Central memory CD8-positive, alpha-beta T cell (primary cell): ENCODE measurements around the gene IL27RA.
A peak's percentile ranks its signal among the peaks of the same experiment; 100 is the strongest.

Experiments used
- ATAC-seq: fragments of 150-1000 bp; cut with Tn5 transposase; replicated peaks from 2 replicates; pipeline ENCODE4 v1.10.0; 2022; ENCODE audit warnings: mild to moderate bottlenecking, moderate FRiP score, moderate number of reproducible peaks; ENCODE audit not compliant: poor library complexity, severe bottlenecking; ENCODE audit errors: extremely low read depth
- DNase-seq, 2 donors: peaks; one replicate each; pipeline ENCODE4 v3.0.0; 2021; ENCODE audit warnings: low spot score in 2 of 2
- H3K27ac Mint-ChIP-seq: one replicate; pipeline ENCODE4 v1.8.0; 2022; ENCODE audit warnings: low read depth, mild to moderate bottlenecking, moderate library complexity, mixed read lengths
- H3K27me3 Mint-ChIP-seq: one replicate; pipeline ENCODE4 v1.8.0; 2022; ENCODE audit warnings: mixed read lengths
- H3K36me3 Mint-ChIP-seq: one replicate; pipeline ENCODE4 v1.8.0; 2022; ENCODE audit warnings: mild to moderate bottlenecking, moderate library complexity, mixed read lengths; ENCODE audit not compliant: insufficient read depth
- H3K4me1 Mint-ChIP-seq: one replicate; pipeline ENCODE4 v1.8.0; 2022; ENCODE audit warnings: mixed read lengths
- H3K4me3 Mint-ChIP-seq: one replicate; pipeline ENCODE4 v1.8.0; 2022; ENCODE audit warnings: mild to moderate bottlenecking, moderate library complexity, mixed read lengths
- H3K9me3 Mint-ChIP-seq: one replicate; pipeline ENCODE4 v1.8.0; 2022; ENCODE audit warnings: mixed read lengths

The IL27RA gene

GRCh38 chr19:13992025-13992424, 39.5 kb upstream of the IL27RA start:
- Mint-ChIP-seq H3K27ac (no peak overlapping the region), H3K4me1 (peaks cover 30% of the 10 kb centered on the region), H3K36me3 (peaks cover 26% of the 10 kb centered on the region), H3K4me3 (no peak overlapping the region), H3K27me3 (no peaks in the 10 kb centered on the region), H3K9me3 (no peaks in the 10 kb centered on the region)
- DNase-seq = no peak
- no peak for ATAC-seq

- H3K4me3 Mint-ChIP-seq = no peak overlapping the region
- DNase-seq = no peak
- H3K9me3 Mint-ChIP-seq = no peaks in the 10 kb centered on the region
- peaks cover 20% of the 10 kb centered on the region for H3K4me1 Mint-ChIP-seq
- ATAC-seq = no peak
- H3K27ac Mint-ChIP-seq = peak overlapping the region; percentile 38
- peaks cover 25% of the 10 kb centered on the region for H3K36me3 Mint-ChIP-seq
- H3K27me3 Mint-ChIP-seq = no peaks in the 10 kb centered on the region
These were observed 37.8 kb upstream of the IL27RA start for GRCh38 chr19:13993590-13994300.

GRCh38 chr19:13995017-13995728, 36.4 kb upstream of the IL27RA start:
- DNase-seq (no peak), ATAC-seq (no peak)
- H3K36me3 Mint-ChIP-seq = peaks cover 22% of the 10 kb centered on the region
- H3K9me3 Mint-ChIP-seq = no peaks in the 10 kb centered on the region
- H3K4me1 Mint-ChIP-seq = peaks cover 6% of the 10 kb centered on the region
- H3K27ac Mint-ChIP-seq = no peak overlapping the region
- no peaks in the 10 kb centered on the region for H3K27me3 Mint-ChIP-seq
- H3K4me3 Mint-ChIP-seq = no peak overlapping the region

GRCh38 chr19:13995878-13996765, 35.4 kb upstream of the IL27RA start:
- no peaks in the 10 kb centered on the region for H3K27me3 Mint-ChIP-seq
- no peak overlapping the region for H3K4me3 Mint-ChIP-seq
- no peaks in the 10 kb centered on the region for H3K9me3 Mint-ChIP-seq
- ATAC-seq (no peak), DNase-seq (no peak)
- peaks cover 21% of the 10 kb centered on the region for H3K36me3 Mint-ChIP-seq
- H3K4me1 Mint-ChIP-seq = peaks cover 9% of the 10 kb centered on the region
- H3K27ac Mint-ChIP-seq = no peak overlapping the region

- peaks cover 21% of the 10 kb centered on the region for H3K36me3 Mint-ChIP-seq
- DNase-seq (no peak), ATAC-seq (no peak)
- no peaks in the 10 kb centered on the region for H3K27me3 Mint-ChIP-seq
- H3K27ac Mint-ChIP-seq = no peak overlapping the region
- H3K4me3 Mint-ChIP-seq = no peak overlapping the region
- H3K9me3 Mint-ChIP-seq = no peaks in the 10 kb centered on the region
- peaks cover 13% of the 10 kb centered on the region for H3K4me1 Mint-ChIP-seq
These were observed 34.5 kb upstream of the IL27RA start for GRCh38 chr19:13996928-13997630.

- H3K27ac Mint-ChIP-seq = peak overlapping the region; percentile 49
- DNase-seq (no peak), ATAC-seq (no peak)
- peaks cover 20% of the 10 kb centered on the region for H3K36me3 Mint-ChIP-seq
- H3K4me1 Mint-ChIP-seq = peaks cover 14% of the 10 kb centered on the region
- no peak overlapping the region for H3K4me3 Mint-ChIP-seq
- no peaks in the 10 kb centered on the region for H3K27me3 Mint-ChIP-seq
- H3K9me3 Mint-ChIP-seq = no peaks in the 10 kb centered on the region
These were observed 34.0 kb upstream of the IL27RA start for GRCh38 chr19:13997631-13997962.

GRCh38 chr19:13998426-13998825, 33.1 kb upstream of the IL27RA start:
- H3K4me1 Mint-ChIP-seq = peaks cover 23% of the 10 kb centered on the region

GRCh38 chr19:13999085-13999484, 32.5 kb upstream of the IL27RA start:
- ATAC-seq (no peak), DNase-seq (no peak)
- no peaks in the 10 kb centered on the region for H3K9me3 Mint-ChIP-seq
- peaks cover 25% of the 10 kb centered on the region for H3K4me1 Mint-ChIP-seq
- H3K4me3 Mint-ChIP-seq = no peak overlapping the region
- no peaks in the 10 kb centered on the region for H3K27me3 Mint-ChIP-seq
- peaks cover 17% of the 10 kb centered on the region for H3K36me3 Mint-ChIP-seq
- H3K27ac Mint-ChIP-seq = no peak overlapping the region

More at GRCh38 chr19:13998426-13998825, 33.1 kb upstream of the IL27RA start:
- Mint-ChIP-seq H3K36me3 (peaks cover 18% of the 10 kb centered on the region), H3K27me3 (no peaks in the 10 kb centered on the region), H3K4me3 (no peak overlapping the region), H3K9me3 (no peaks in the 10 kb centered on the region), H3K27ac (peak overlapping the region; percentile 49)
- no peak for ATAC-seq
- no peak for DNase-seq

GRCh38 chr19:14000691-14001375, 30.7 kb upstream of the IL27RA start:
- Mint-ChIP-seq H3K27me3 (no peaks in the 10 kb centered on the region), H3K4me1 (peaks cover 36% of the 10 kb centered on the region)
- DNase-seq = no peak

GRCh38 chr19:14002571-14003250, 28.9 kb upstream of the IL27RA start:
- Mint-ChIP-seq H3K4me1 (peaks cover 36% of the 10 kb centered on the region), H3K36me3 (peaks cover 29% of the 10 kb centered on the region)
- DNase-seq = peak in 1 of 2 donors; percentile 42

More at GRCh38 chr19:14000691-14001375, 30.7 kb upstream of the IL27RA start:
- Mint-ChIP-seq H3K4me3 (no peak overlapping the region), H3K27ac (peak overlapping the region; percentile 99), H3K36me3 (peaks cover 21% of the 10 kb centered on the region), H3K9me3 (no peaks in the 10 kb centered on the region)
- ATAC-seq = no peak

GRCh38 chr19:14003251-14004055, 28.1 kb upstream of the IL27RA start:
- DNase-seq (no peak), ATAC-seq (no peak)
- Mint-ChIP-seq H3K4me1 (peaks cover 36% of the 10 kb centered on the region), H3K27me3 (no peaks in the 10 kb centered on the region), H3K4me3 (peak overlapping the region; percentile 60), H3K36me3 (peaks cover 31% of the 10 kb centered on the region), H3K27ac (peak overlapping the region; percentile 99), H3K9me3 (no peaks in the 10 kb centered on the region)

More at GRCh38 chr19:14002571-14003250, 28.9 kb upstream of the IL27RA start:
- Mint-ChIP-seq H3K27ac (peak overlapping the region; percentile 99), H3K4me3 (peak overlapping the region; percentile 60), H3K9me3 (no peaks in the 10 kb centered on the region), H3K27me3 (no peaks in the 10 kb centered on the region)
- ATAC-seq = peak; percentile 9
